A549 (cell line): ENCODE measurements around the gene DNAI4. TPM values are rescaled to one million over a fixed set of nuclear protein-coding genes. Genes with fewer than 3 reads are reported as not detected.

Source experiments
- ATAC-seq, 2 experiments: fragments of 200-7000 bp in 1 of 2; fragments of >200 bp in 1 of 2; cut with Nextera tagmentation in 1 of 2; cut with Tn5 transposase in 1 of 2; 3 replicates each; pipeline versions ENCODE4 v1.8.0 to v1.9.1; 2018 to 2020; ENCODE audit warnings: mild to moderate bottlenecking in 1 of 2, moderate library complexity in 1 of 2
- CTCF ChIA-PET: fragments of 300-600 bp; sonication (Branson Sonifier 250); formaldehyde crosslinking; extraction: SDS; loops from one replicate; lab custom pipeline; 2021; ENCODE audit warnings: antibody characterized with exemption, inconsistent platforms; lab: Yijun Ruan, JAX
- POLR2A ChIA-PET: fragments of 350-600 bp; formaldehyde crosslinking; extraction: SDS; loops from one replicate; lab custom pipeline; 2021; ENCODE audit warnings: antibody characterized with exemption, inconsistent platforms; lab: Yijun Ruan, JAX
- DNase-seq, 2 experiments: peaks; one replicate each; pipeline versions ENCODE4 v3.0.0 to v3.0.0-alpha.2; 2011 to 2016; ENCODE audit warnings: low read depth in 1 of 2, low spot score in 1 of 2
- FAIRE-seq: peaks from 2 replicates; lab custom pipeline; 2011; peaks lifted over from hg19 to GRCh38; lab: Jason Lieb, UNC
- H3K27ac ChIP-seq, 2 experiments: fragments of >200 bp; sonication (Bioruptor Twin); formaldehyde crosslinking; 3 replicates each; pipeline ENCODE4 v1.5.1; 2016 to 2017
- H3K4me1 ChIP-seq: fragments of >200 bp; sonication (Bioruptor Twin); formaldehyde crosslinking; 3 replicates; pipeline ENCODE4 v1.6.1; 2016
- H3K4me2 ChIP-seq: fragments of >200 bp; sonication (Bioruptor Twin); formaldehyde crosslinking; 3 replicates; pipeline ENCODE4 v1.6.1; 2016
- H3K4me3 ChIP-seq: fragments of >200 bp; sonication (Bioruptor Twin); formaldehyde crosslinking; 3 replicates; pipeline ENCODE4 v1.5.1; 2016
- H3K9me3 ChIP-seq: fragments of >200 bp; sonication (Bioruptor Twin); formaldehyde crosslinking; 3 replicates; pipeline ENCODE4 v1.6.1; 2016
- ATOH8 ChIP-seq: fragments of 250-450 bp; sonication (Bioruptor Pico); IDR thresholded peaks from 2 replicates; pipeline ENCODE4 v1.5.0; 2020; ENCODE audit warnings: low read depth, mild to moderate bottlenecking, moderate library complexity
- BHLHE40 ChIP-seq: IDR thresholded peaks from 2 replicates; pipeline ENCODE4 v1.6.1; 2012; ENCODE audit warnings: low read depth, low read length, inconsistent platforms
- CBX2 ChIP-seq: fragments of 200-600 bp; sonication (generic); IDR thresholded peaks from 2 replicates; pipeline ENCODE4 v1.6.1; 2016; ENCODE audit warnings: low read depth, mild to moderate bottlenecking, borderline replicate concordance
- E2F6 ChIP-seq: IDR thresholded peaks from 2 replicates; pipeline ENCODE4 v1.6.1; 2012; ENCODE audit warnings: low read depth, borderline replicate concordance
- EHMT2 ChIP-seq: fragments of 200-600 bp; sonication (generic); IDR thresholded peaks from 2 replicates; pipeline ENCODE4 v1.6.1; 2016; ENCODE audit warnings: antibody characterized with exemption, low read depth, mild to moderate bottlenecking, moderate library complexity
- EP300 ChIP-seq, 2 experiments: fragments of >200 bp; sonication (Bioruptor Twin); formaldehyde crosslinking; IDR thresholded peaks; 2 replicates in 1 of 2; 3 replicates in 1 of 2; pipeline ENCODE4 v1.6.1; 2016 to 2017
- HMGXB4 ChIP-seq: fragments of 250-450 bp; sonication (Bioruptor Pico); IDR thresholded peaks from 2 replicates; pipeline ENCODE4 v1.5.0; 2021; ENCODE audit warnings: mild to moderate bottlenecking, moderate library complexity, borderline replicate concordance
- HOXA7 ChIP-seq: fragments of 250-450 bp; sonication (Bioruptor Pico); IDR thresholded peaks from 2 replicates; pipeline ENCODE4 v1.5.0; 2020; ENCODE audit warnings: mild to moderate bottlenecking, moderate library complexity
- HOXB5 ChIP-seq: fragments of 250-450 bp; sonication (Bioruptor Pico); IDR thresholded peaks from 2 replicates; pipeline ENCODE4 v1.5.0; 2020; ENCODE audit warnings: mild to moderate bottlenecking, moderate library complexity
- JUN ChIP-seq, 2 experiments: fragments of >200 bp; sonication (Bioruptor Twin); formaldehyde crosslinking; IDR thresholded peaks; 2 replicates in 1 of 2; 3 replicates in 1 of 2; pipeline ENCODE4 v1.6.1; 2016 to 2017
- MAFK ChIP-seq: fragments of 450-650 bp; IDR thresholded peaks from 2 replicates; pipeline ENCODE4 v1.6.1; 2014; ENCODE audit not compliant: partially characterized antibody
- MYC ChIP-seq: IDR thresholded peaks from 2 replicates; pipeline ENCODE4 v1.6.1; 2012; ENCODE audit warnings: mild to moderate bottlenecking, inconsistent platforms, low read length, improper control_type of control experiment, borderline replicate concordance
- PHF8 ChIP-seq: fragments of 200-600 bp; sonication (generic); IDR thresholded peaks from 2 replicates; pipeline ENCODE4 v1.6.1; 2016; ENCODE audit warnings: low read depth, mild to moderate bottlenecking, antibody characterized with exemption, moderate library complexity, borderline replicate concordance
- POLR2A ChIP-seq: IDR thresholded peaks from 2 replicates; pipeline ENCODE4 v1.6.1; 2012; ENCODE audit warnings: mild to moderate bottlenecking, low read length
- RAD21 ChIP-seq, 2 experiments: fragments of >200 bp in 1 of 2; sonication (Bioruptor Twin) in 1 of 2; formaldehyde crosslinking in 1 of 2; IDR thresholded peaks in 1 of 2; conservative IDR thresholded peaks in 1 of 2; 2 replicates in 1 of 2; 3 replicates in 1 of 2; pipeline ENCODE4 v1.6.1; 2012 to 2018; ENCODE audit warnings: inconsistent platforms in 1 of 2
- RCOR1 ChIP-seq: fragments of 150-350 bp; IDR thresholded peaks from 2 replicates; pipeline ENCODE4 v1.6.1; 2014; ENCODE audit warnings: antibody characterized with exemption, low read length, low read depth
- RNF2 ChIP-seq: fragments of 200-600 bp; sonication (generic); IDR thresholded peaks from 2 replicates; pipeline ENCODE4 v1.6.1; 2016; ENCODE audit warnings: low read depth, mild to moderate bottlenecking, antibody characterized with exemption, moderate library complexity, borderline replicate concordance
- SREBF2 ChIP-seq: fragments of 450-650 bp; IDR thresholded peaks from 2 replicates; pipeline ENCODE4 v1.6.1; 2014; ENCODE audit warnings: mild to moderate bottlenecking, moderate library complexity
- TP53 ChIP-seq: fragments of 250-450 bp; sonication (Bioruptor Pico); IDR thresholded peaks from 2 replicates; pipeline ENCODE4 v1.5.0; 2021; ENCODE audit warnings: mild to moderate bottlenecking, moderate library complexity
- ZC3H11A ChIP-seq: fragments of 450-650 bp; IDR thresholded peaks from 2 replicates; pipeline ENCODE4 v1.6.1; 2014; ENCODE audit warnings: antibody characterized with exemption, mild to moderate bottlenecking
- ZFP36 ChIP-seq: fragments of 450-650 bp; IDR thresholded peaks from 2 replicates; pipeline ENCODE4 v1.6.1; 2014; ENCODE audit warnings: borderline replicate concordance; ENCODE audit not compliant: partially characterized antibody
- ZNF302 ChIP-seq: fragments of 250-450 bp; sonication (Bioruptor Pico); IDR thresholded peaks from 2 replicates; pipeline ENCODE4 v1.9.0; 2021; ENCODE audit warnings: inconsistent platforms, mild to moderate bottlenecking, moderate library complexity
- ZSCAN20 ChIP-seq: fragments of 250-450 bp; sonication (Bioruptor Pico); IDR thresholded peaks from 2 replicates; pipeline ENCODE4 v1.8.0; 2022; ENCODE audit warnings: mild to moderate bottlenecking, moderate library complexity
- WGBS: methylation state at CpG from one replicate; pipeline ENCODE4 v1.1.6; 2017; ENCODE audit errors: missing lambda C conversion rate; 5-methylcytosine and 5-hydroxymethylcytosine counted together
- polyA plus RNA-seq, 4 experiments: library from polyadenylated mRNA; depleted of rRNA in 3 of 4; stranded (reverse); fragments of >200 nt; fragmentation: RNase III in 1 of 4; extraction: RNeasy Plus Mini Kit Qiagen cat#74134 plus additional on column Dnase treatment in 1 of 4; gene quantifications; 2 replicates in 3 of 4; 3 replicates in 1 of 4; pipeline ENCODE4 v1.2.3, GENCODE V29; 2011 to 2017
- TF ChIP-seq, protein P1 (sequence below): fragments of >200 bp; sonication (Bioruptor Twin); formaldehyde crosslinking; IDR thresholded peaks from 3 replicates; pipeline ENCODE4 v1.5.1; 2016
- TF ChIP-seq, protein P2 (sequence below): IDR thresholded peaks from 2 replicates; pipeline ENCODE4 v1.6.1; 2012
- TF ChIP-seq, protein P3 (sequence below): fragments of >200 bp; sonication (Bioruptor Twin); formaldehyde crosslinking; IDR thresholded peaks from 3 replicates; pipeline ENCODE4 v1.6.1; 2016
- TF ChIP-seq, protein P4 (sequence below): fragments of 450-650 bp; IDR thresholded peaks from 2 replicates; pipeline ENCODE4 v1.6.1; 2014; ENCODE audit warnings: antibody characterized with exemption

DNAI4 gene
- polyA plus RNA-seq, 2 of the 4 experiments (the other 2 are of a cell fraction) = 1.3 to 4.7 TPM

GRCh38 chr1:66890621-66891020, 34.0 kb downstream of the DNAI4 start:
- no peaks in the 10 kb centered on the region for H3K4me1 ChIP-seq
- 95% methylated on average over 1 of the region's 1 CpG for WGBS
- H3K27ac ChIP-seq = no peak overlapping the region
- CTCF ChIA-PET = no interaction called here
- no peak overlapping the region for H3K4me3 ChIP-seq
- DNase-seq = no peak
- TF ChIP-seq MYC (no peak), HOXB5 (CRISPR knock-in tag) (no peak), RCOR1 (no peak), E2F6 (no peak), ZFP36 (no peak), JUN (IDR thresholded peaks at IDR 0.05) (no peak), CBX2 (no peak), SREBF2 (no peak), EP300 (IDR thresholded peaks at IDR 0.05) (no peak), TP53 (CRISPR knock-in tag) (no peak), HMGXB4 (CRISPR knock-in tag) (no peak), BHLHE40 (no peak), ZC3H11A (no peak), POLR2A (no peak)
- TF ChIP-seq, protein P1, sequence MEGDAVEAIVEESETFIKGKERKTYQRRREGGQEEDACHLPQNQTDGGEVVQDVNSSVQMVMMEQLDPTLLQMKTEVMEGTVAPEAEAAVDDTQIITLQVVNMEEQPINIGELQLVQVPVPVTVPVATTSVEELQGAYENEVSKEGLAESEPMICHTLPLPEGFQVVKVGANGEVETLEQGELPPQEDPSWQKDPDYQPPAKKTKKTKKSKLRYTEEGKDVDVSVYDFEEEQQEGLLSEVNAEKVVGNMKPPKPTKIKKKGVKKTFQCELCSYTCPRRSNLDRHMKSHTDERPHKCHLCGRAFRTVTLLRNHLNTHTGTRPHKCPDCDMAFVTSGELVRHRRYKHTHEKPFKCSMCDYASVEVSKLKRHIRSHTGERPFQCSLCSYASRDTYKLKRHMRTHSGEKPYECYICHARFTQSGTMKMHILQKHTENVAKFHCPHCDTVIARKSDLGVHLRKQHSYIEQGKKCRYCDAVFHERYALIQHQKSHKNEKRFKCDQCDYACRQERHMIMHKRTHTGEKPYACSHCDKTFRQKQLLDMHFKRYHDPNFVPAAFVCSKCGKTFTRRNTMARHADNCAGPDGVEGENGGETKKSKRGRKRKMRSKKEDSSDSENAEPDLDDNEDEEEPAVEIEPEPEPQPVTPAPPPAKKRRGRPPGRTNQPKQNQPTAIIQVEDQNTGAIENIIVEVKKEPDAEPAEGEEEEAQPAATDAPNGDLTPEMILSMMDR = no peak
- TF ChIP-seq, all 56 proteins: peak for 0
- no peak for ATAC-seq
- H3K9me3 ChIP-seq = no peaks in the 10 kb centered on the region
- no peak for FAIRE-seq
- POLR2A ChIA-PET = no interaction called here
- H3K4me2 ChIP-seq = no peak overlapping the region

GRCh38 chr1:66889030-66889429, 35.6 kb downstream of the DNAI4 start:
- ATAC-seq (no peak), FAIRE-seq (no peak), DNase-seq (no peak)
- Histone ChIP-seq H3K9me3 (no peaks in the 10 kb centered on the region), H3K4me1 (no peaks in the 10 kb centered on the region), H3K4me3 (no peak overlapping the region), H3K27ac (no peak overlapping the region), H3K4me2 (no peak overlapping the region)
- ChIA-PET POLR2A (no interaction called here), CTCF (no interaction called here)
- WGBS = 93% methylated on average over 1 of the region's 1 CpG
- TF ChIP-seq, protein P2, sequence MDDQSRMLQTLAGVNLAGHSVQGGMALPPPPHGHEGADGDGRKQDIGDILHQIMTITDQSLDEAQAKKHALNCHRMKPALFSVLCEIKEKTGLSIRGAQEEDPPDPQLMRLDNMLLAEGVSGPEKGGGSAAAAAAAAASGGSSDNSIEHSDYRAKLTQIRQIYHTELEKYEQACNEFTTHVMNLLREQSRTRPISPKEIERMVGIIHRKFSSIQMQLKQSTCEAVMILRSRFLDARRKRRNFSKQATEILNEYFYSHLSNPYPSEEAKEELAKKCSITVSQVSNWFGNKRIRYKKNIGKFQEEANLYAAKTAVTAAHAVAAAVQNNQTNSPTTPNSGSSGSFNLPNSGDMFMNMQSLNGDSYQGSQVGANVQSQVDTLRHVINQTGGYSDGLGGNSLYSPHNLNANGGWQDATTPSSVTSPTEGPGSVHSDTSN = no peak
- no peak for TF ChIP-seq HOXA7 (CRISPR knock-in tag)
- TF ChIP-seq ZSCAN20 (CRISPR knock-in tag) = no peak
- TF ChIP-seq, protein P3, sequence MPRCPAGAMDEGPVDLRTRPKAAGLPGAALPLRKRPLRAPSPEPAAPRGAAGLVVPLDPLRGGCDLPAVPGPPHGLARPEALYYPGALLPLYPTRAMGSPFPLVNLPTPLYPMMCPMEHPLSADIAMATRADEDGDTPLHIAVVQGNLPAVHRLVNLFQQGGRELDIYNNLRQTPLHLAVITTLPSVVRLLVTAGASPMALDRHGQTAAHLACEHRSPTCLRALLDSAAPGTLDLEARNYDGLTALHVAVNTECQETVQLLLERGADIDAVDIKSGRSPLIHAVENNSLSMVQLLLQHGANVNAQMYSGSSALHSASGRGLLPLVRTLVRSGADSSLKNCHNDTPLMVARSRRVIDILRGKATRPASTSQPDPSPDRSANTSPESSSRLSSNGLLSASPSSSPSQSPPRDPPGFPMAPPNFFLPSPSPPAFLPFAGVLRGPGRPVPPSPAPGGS = no peak
- no peak for TF ChIP-seq ATOH8 (CRISPR knock-in tag)
- no peak for TF ChIP-seq ZNF302
- TF ChIP-seq MYC = no peak
- TF ChIP-seq PHF8 = no peak
- TF ChIP-seq EHMT2 = no peak
- TF ChIP-seq RNF2 = no peak
- no peak for TF ChIP-seq HMGXB4 (CRISPR knock-in tag)
- no peak for TF ChIP-seq RCOR1
- TF ChIP-seq MAFK = no peak
- TF ChIP-seq RAD21 (conservative IDR thresholded peaks at IDR 0.05 in 1 of 2, IDR thresholded peaks at IDR 0.05 in 1 of 2) = no peak
- TF ChIP-seq, protein P4, sequence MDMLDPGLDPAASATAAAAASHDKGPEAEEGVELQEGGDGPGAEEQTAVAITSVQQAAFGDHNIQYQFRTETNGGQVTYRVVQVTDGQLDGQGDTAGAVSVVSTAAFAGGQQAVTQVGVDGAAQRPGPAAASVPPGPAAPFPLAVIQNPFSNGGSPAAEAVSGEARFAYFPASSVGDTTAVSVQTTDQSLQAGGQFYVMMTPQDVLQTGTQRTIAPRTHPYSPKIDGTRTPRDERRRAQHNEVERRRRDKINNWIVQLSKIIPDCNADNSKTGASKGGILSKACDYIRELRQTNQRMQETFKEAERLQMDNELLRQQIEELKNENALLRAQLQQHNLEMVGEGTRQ = no peak
